ENCODE measurements around the gene FOXP1.

Gene FOXP1

GRCh38 chr3:71583566-71584393 lies at the start of gene FOXP1:
Gene FOXP1 (minus strand): TSS chr3:71583728. CDS start chr3:71198381, 385,347 bp downstream.
- peak; percentile 36 for DNase-seq (ENCODE audit: low read depth)

DNA sequence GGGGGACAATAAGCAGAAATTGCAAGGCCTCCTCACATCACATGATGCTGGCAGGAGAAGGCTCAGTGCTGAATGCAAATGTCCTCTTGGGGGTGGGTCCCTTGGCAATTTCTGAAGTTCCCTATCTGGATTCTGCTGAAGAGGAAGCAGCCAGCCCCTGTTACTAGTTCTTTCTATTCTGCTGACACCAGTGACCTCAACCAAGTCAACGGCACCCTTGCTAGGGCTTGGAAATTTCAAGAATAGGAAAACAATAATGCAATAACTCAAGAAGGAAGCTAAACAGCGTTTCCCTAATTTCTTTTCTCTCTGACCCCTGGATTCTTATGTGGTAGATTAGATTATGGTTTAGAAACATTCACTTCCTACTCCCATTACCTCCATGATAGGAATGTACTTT lies 46.2 kb upstream of the FOXP1 start:
- DNase-seq (ENCODE audit: low read depth): no peak

GRCh38 chr3:71629289-71629688 lies 45.8 kb upstream of the FOXP1 start:
- DNase-seq (ENCODE audit: low read depth): no peak

- DNase-seq (ENCODE audit: low read depth): no peak
Observed at GRCh38 chr3:71628522-71628921, 45.0 kb upstream of the FOXP1 start.

GRCh38 chr3:71625676-71626075 lies 42.1 kb upstream of the FOXP1 start:
- no peak for DNase-seq (ENCODE audit: low read depth)

DNA sequence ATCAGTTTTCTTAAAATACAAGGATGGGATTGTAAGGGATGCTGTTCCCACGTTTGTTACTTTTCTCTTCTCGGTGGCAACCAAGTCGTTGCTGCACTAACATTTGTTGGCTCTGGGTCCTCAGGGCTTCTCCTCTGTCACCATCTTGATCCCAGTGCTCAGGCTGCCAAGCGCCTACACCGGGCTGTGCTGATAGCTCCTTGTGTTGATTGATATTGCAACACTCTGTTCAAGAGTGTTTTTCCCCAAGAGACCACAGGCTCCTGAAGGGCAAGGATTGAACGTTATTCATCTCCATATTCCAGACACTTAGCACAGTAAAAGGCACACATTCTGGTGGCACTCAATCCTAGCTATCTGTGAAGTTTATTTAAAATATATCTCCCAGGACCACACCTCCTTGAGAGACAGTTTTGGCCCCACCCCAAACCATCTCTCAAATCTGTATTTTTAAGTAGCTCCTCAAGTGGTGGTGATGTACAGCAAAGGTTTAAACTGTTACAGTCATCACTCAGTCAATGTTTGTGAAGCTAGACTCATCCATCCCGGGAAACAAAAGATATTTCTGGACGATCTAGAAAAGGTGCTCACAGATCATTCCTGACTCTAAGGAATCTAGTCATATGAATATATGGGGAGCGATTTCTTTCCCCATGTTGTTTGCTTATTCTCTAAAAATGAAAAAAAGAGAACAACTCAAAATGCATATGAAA lies 38.5 kb upstream of the FOXP1 start:
- DNase-seq (ENCODE audit: low read depth): no peak

DNA sequence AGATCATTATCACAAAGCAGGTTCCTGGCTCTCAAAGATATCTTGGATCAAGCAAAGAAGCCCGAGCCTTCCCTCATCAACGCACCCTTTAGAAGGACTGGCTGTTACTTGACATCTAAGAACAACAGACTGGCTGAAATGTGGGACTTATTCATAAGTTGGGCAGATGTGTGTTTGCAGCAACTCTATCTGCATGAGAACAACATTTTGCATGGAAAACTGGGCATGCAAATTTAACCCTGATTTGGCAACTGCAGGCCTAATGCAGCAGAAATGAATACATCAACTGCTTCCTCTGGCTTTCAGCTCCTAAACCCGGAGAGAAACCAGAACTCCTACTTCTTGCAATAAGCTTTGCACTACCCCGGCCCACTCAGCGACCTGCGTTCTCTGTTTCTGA lies 35.0 kb upstream of the FOXP1 start:
- DNase-seq (ENCODE audit: low read depth): no peak

- no peak for DNase-seq (ENCODE audit: low read depth)
Observed at GRCh38 chr3:71616571-71617021, 33.1 kb upstream of the FOXP1 start.

DNA sequence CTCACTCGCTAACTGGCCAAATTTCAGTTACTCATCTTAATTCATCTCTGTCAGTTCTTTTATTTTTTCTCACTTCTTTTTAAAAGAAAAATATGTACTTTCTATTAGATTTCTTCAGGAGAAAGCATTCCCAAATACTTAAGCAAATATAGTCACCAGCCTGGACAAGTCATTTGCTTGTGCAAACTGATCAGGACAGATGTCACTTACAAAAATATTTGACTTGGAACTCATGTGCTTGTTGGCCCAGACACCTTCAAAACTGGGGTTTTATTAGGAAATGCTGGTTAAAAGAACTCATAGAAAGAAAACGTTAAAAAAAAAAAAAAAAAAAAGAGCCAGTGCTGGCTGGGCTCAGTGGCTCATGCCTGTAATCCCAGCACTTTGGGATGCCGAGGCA lies 31.3 kb upstream of the FOXP1 start:
- no peak for DNase-seq (ENCODE audit: low read depth)

DNA sequence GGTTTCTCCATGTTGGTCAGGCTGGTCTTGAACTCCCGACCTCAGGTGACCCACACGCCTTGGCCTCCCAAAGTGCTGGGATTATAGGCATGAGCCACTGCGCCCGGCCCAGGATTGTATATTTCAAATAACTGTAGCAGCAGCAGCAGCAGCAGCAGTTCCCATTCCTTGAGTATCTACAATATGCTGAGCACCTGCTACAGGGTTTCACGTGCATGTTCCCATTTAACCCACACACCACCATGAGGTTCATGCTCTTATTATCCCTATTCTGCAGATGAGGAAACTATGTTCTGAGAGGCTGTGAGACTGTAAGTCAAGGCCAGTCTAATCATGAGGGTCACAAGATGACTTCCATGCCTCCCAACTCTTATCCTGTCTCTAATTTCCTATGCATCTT lies 30.9 kb upstream of the FOXP1 start:
- no peak for DNase-seq (ENCODE audit: low read depth)

GRCh38 chr3:71611099-71611498 lies 27.6 kb upstream of the FOXP1 start:
- no peak for DNase-seq (ENCODE audit: low read depth)

DNA sequence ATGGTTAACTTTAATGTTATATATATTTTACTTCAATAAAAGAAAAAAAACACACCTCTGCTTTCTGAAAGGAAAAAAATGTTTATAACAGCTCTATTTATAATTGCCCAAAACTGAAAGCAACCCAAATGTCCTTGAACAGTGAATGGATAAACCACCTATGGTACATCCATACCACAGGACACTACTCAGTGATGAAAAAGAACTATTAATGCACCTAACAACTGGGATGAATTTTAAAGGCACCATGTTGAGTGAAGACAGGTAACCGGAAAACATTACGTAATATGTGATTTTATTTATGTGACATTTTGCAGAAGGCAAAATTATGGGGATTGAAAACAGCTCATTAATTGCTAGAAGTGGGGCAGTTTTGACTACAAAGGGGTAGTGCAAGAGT lies 23.8 kb upstream of the FOXP1 start:
- DNase-seq (ENCODE audit: low read depth): no peak

DNA sequence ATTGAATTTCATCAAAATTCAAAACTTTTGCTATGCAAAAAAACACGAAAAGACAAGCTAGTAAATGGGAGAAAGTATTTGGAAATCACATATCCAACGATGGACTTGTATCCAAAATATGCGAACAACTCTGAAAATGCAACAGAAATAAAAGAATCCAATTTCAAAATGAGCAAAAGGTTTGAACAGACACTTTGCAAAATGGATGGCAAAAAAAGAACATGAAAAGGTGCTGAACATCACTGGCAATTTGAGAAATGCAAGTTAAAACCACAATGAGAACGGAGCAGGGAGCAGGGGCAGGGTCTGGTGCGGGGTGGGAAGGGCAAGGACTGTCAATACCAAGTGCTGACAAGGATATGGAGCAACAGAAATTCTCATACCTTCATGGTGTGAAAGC lies 23.1 kb upstream of the FOXP1 start:
- no peak for DNase-seq (ENCODE audit: low read depth)

- DNase-seq (ENCODE audit: low read depth): no peak
Observed at GRCh38 chr3:71602256-71602655, 18.7 kb upstream of the FOXP1 start.

DNA sequence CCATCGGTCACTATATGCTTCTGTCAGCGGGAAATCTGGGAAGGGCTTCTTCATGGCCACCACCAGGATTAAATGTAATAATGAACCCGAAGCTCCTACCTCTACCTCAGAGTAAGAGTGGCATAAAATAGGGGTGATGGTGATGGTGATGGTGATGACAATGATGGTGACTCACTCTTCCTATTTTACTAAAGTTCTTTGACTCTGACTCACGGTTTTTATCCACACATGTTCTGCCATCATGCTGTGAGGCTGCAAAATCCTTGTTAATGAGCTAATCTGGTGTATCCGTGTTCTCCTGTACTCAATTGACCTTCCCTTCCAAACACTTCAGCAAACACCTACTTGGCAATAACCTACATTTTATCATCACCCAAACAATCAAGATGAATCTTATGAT lies 18.3 kb upstream of the FOXP1 start:
- no peak for DNase-seq (ENCODE audit: low read depth)

GRCh38 chr3:71600646-71601288 lies 17.2 kb upstream of the FOXP1 start:
- no peak for DNase-seq (ENCODE audit: low read depth)

GRCh38 chr3:71599416-71599815 lies 15.9 kb upstream of the FOXP1 start:
- no peak for DNase-seq (ENCODE audit: low read depth)

- no peak for DNase-seq (ENCODE audit: low read depth)
Observed at GRCh38 chr3:71598292-71598691, 14.8 kb upstream of the FOXP1 start.

GRCh38 chr3:71597286-71597685 lies 13.8 kb upstream of the FOXP1 start:
- DNase-seq (ENCODE audit: low read depth): no peak

DNA sequence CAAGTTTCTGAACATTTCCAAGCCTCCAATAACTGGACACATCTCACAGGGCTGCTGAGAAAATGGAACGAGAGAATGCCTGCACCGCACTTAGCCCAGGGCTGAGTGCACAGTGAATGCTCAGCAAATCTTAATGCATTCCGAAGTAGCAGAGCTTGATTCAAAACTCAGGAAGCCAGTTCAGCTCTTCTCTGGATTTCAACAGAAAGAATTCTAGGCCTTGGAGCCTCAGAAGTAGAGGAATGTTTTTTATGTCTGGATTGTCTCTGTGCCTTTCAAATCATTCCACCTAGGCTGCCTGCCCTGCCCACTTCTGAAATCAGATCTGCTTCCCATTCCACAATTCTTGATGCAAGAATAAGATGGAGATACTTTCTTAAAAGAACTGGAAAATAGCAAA lies 9.6 kb upstream of the FOXP1 start:
- DNase-seq (ENCODE audit: low read depth): no peak

- DNase-seq (ENCODE audit: low read depth): no peak
Observed at GRCh38 chr3:71591101-71591500, 7.6 kb upstream of the FOXP1 start.

DNA sequence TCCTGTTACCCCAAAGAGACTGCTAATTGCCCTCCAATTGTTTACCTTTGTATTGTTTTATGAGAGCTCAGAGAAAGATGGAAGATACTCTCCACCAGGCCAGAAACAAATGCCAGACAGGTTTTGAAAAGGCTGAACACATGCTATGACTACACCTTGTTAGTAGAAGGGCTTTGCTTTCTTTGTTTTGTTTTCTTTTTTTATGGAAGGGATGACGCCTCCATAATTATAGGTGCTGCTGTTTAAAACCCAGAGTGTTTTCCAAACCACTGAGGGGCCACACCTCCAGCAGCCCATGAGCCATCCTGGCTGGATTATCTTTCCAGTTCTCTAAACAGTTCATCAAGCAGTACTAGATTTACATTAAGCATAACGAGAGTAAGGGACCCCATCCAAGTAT lies 5.6 kb upstream of the FOXP1 start:
- DNase-seq (ENCODE audit: low read depth): no peak

GRCh38 chr3:71587958-71588357 lies 4.4 kb upstream of the FOXP1 start:
- DNase-seq (ENCODE audit: low read depth): no peak

Measured in stimulated activated CD8-positive, alpha-beta memory T cell treated with anti-CD3 and anti-CD28 coated beads, Interleukin-12 subunit alpha, Interleukin-12 subunit beta, amount 100 ng/mL, for 1 hour (primary cell).